ENCODE data around the gene DAAM2.

DNA sequence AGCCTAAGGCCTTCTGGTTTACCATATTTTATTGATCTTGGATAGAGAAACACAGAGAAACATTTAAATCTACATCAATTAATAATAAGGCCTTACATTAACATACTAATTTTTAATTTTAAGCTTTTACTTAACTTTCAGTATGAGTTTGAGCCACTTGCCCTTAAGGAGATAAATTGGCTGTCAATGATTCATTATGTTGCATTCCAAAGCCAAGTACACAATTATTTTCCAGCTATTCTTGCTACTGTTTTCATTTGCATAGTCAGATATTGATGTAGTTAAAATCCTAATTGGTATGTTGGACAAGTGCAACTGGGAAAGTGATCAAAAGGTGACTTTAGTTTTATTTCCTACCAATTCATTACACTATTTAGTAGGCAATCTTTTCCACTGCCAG, 83.9 kb downstream of the DAAM2 start:
- TF ChIP-seq POLR2AphosphoS5 (IDR thresholded peaks at IDR 0.05; ENCODE audit: insufficient read depth in 1 of 2, low read depth in 1 of 2): no peak
- TF ChIP-seq POLR2A (IDR thresholded peaks at IDR 0.05): no peak
- TF ChIP-seq, protein P1, sequence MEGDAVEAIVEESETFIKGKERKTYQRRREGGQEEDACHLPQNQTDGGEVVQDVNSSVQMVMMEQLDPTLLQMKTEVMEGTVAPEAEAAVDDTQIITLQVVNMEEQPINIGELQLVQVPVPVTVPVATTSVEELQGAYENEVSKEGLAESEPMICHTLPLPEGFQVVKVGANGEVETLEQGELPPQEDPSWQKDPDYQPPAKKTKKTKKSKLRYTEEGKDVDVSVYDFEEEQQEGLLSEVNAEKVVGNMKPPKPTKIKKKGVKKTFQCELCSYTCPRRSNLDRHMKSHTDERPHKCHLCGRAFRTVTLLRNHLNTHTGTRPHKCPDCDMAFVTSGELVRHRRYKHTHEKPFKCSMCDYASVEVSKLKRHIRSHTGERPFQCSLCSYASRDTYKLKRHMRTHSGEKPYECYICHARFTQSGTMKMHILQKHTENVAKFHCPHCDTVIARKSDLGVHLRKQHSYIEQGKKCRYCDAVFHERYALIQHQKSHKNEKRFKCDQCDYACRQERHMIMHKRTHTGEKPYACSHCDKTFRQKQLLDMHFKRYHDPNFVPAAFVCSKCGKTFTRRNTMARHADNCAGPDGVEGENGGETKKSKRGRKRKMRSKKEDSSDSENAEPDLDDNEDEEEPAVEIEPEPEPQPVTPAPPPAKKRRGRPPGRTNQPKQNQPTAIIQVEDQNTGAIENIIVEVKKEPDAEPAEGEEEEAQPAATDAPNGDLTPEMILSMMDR (IDR thresholded peaks at IDR 0.05): no peak

Measured in vagina (tissue), 2 donors.